K562 (cell line): ENCODE results near the gene AFAP1.

Experiments used
- ATF1 ChIP-seq, 2 experiments: fragments of 450-650 bp in 1 of 2; IDR thresholded peaks; 2 replicates each; pipeline ENCODE4 v1.6.1; 2016; ENCODE audit warnings: missing compliant biosample characterization in 1 of 2, missing genetic modification characterization in 1 of 2
- CTCF ChIP-seq, 3 experiments: IDR thresholded peaks in 2 of 3; conservative IDR thresholded peaks in 1 of 3; 2 replicates each; pipeline ENCODE4 v1.5.1; 2011 to 2012; ENCODE audit warnings: low read length in 3 of 3, mild to moderate bottlenecking in 3 of 3, control low read depth in 2 of 3, improper control_type of control experiment in 1 of 3, inconsistent platforms in 1 of 3, low read depth in 1 of 3, mixed read lengths in 1 of 3, moderate library complexity in 1 of 3; ENCODE audit not compliant: insufficient read depth in 2 of 3
- JUND ChIP-seq, 2 experiments: IDR thresholded peaks; 2 replicates in 1 of 2; 3 replicates in 1 of 2; pipeline ENCODE4 v1.6.1; 2011; ENCODE audit warnings: borderline replicate concordance in 2 of 2, low read depth in 2 of 2, low read length in 2 of 2, improper control_type of control experiment in 1 of 2, missing biosample characterization in 1 of 2, missing genetic modification characterization in 1 of 2, missing genetic modification reagents in 1 of 2
- POLR2AphosphoS5 ChIP-seq: IDR thresholded peaks from 2 replicates; pipeline ENCODE4 v1.6.1; 2011; ENCODE audit warnings: mild to moderate bottlenecking, low read depth, low read length, moderate library complexity; ENCODE audit not compliant: control insufficient read depth, insufficient read depth
- REST ChIP-seq, 2 experiments: fragments of 450-650 bp; formaldehyde crosslinking in 1 of 2; IDR thresholded peaks; 2 replicates each; pipeline versions ENCODE4 v1.4.0 to v1.6.1; 2014 to 2020; ENCODE audit warnings: mild to moderate bottlenecking in 2 of 2, borderline replicate concordance in 1 of 2, low read depth in 1 of 2
- YY1 ChIP-seq, 3 experiments: IDR thresholded peaks; 2 replicates each; pipeline ENCODE4 v1.6.1; 2011; ENCODE audit warnings: low read length in 2 of 3, mild to moderate bottlenecking in 2 of 3, moderate library complexity in 2 of 3, borderline replicate concordance in 1 of 3, control low read depth in 1 of 3, low read depth in 1 of 3; ENCODE audit not compliant: insufficient read depth in 3 of 3, insufficient replicate concordance in 2 of 3, control insufficient read depth in 1 of 3, insufficient read length in 1 of 3; ENCODE audit errors: extremely low read depth in 1 of 3
- ZBTB43 ChIP-seq: sonication (generic); formaldehyde crosslinking; IDR thresholded peaks from 2 replicates; pipeline ENCODE4 v1.8.0; 2023; ENCODE audit warnings: mild to moderate bottlenecking, missing genetic modification reagents
- ZFP36 ChIP-seq: fragments of 150-350 bp; IDR thresholded peaks from 2 replicates; pipeline ENCODE4 v1.6.1; 2018; ENCODE audit warnings: low read length, low read depth; ENCODE audit not compliant: partially characterized antibody
- ZNF324 ChIP-seq: fragments of 250-450 bp; sonication (Bioruptor Pico); IDR thresholded peaks from 2 replicates; pipeline ENCODE4 v1.4.0; 2020; ENCODE audit warnings: mild to moderate bottlenecking
- ZNF395 ChIP-seq: fragments of 200-800 bp; sonication (Bioruptor generic); IDR thresholded peaks from 2 replicates; pipeline ENCODE4 v1.6.1; 2017; ENCODE audit warnings: missing genetic modification characterization, missing compliant biosample characterization

GRCh38 chr4:7963691-7964090, 24.0 kb upstream of the AFAP1 start:
- TF ChIP-seq JUND (IDR thresholded peaks at IDR 0.05; ENCODE audit: borderline replicate concordance, low read depth, low read length) (no peak), JUND (tag; IDR thresholded peaks at IDR 0.05; ENCODE audit: borderline replicate concordance, low read depth, low read length) (no peak), ZNF324 (CRISPR knock-in tag) (no peak), ZNF395 (CRISPR knock-in tag) (no peak), REST (IDR thresholded peaks at IDR 0.05; ENCODE audit: borderline replicate concordance) (no peak), REST (CRISPR knock-in tag; IDR thresholded peaks at IDR 0.05; ENCODE audit: low read depth) (no peak), ATF1 (CRISPR knock-in tag; IDR thresholded peaks at IDR 0.05) (no peak), ATF1 (tag; IDR thresholded peaks at IDR 0.05) (no peak), POLR2AphosphoS5 (no peak), ZFP36 (no peak), ZBTB43 (CRISPR knock-in tag) (no peak), CTCF (IDR thresholded peaks at IDR 0.05 in 2 of 3, conservative IDR thresholded peaks at IDR 0.05 in 1 of 3; ENCODE audit: insufficient read depth in 2 of 3, low read depth in 1 of 3, low read length in 3 of 3) (no peak), YY1 (IDR thresholded peaks at IDR 0.05; ENCODE audit: borderline replicate concordance in 1 of 3, control insufficient read depth in 1 of 3, extremely low read depth in 1 of 3, insufficient read depth in 3 of 3, insufficient read length in 1 of 3, insufficient replicate concordance in 2 of 3, low read depth in 1 of 3, low read length in 2 of 3) (no peak)
